Measurements from ENCODE around the gene ATRNL1. TPM values are rescaled to one million over a fixed set of nuclear protein-coding genes. Genes with fewer than 3 reads are reported as not detected.
"Not testable (repeated sequence)": the region's sequence is repeated elsewhere in the genome, so short reads cannot be mapped to it uniquely, and the experiment has no call there.

ATRNL1 gene
- total RNA-seq, 1 donor from 2014 or later = 16.4 TPM

DNA sequence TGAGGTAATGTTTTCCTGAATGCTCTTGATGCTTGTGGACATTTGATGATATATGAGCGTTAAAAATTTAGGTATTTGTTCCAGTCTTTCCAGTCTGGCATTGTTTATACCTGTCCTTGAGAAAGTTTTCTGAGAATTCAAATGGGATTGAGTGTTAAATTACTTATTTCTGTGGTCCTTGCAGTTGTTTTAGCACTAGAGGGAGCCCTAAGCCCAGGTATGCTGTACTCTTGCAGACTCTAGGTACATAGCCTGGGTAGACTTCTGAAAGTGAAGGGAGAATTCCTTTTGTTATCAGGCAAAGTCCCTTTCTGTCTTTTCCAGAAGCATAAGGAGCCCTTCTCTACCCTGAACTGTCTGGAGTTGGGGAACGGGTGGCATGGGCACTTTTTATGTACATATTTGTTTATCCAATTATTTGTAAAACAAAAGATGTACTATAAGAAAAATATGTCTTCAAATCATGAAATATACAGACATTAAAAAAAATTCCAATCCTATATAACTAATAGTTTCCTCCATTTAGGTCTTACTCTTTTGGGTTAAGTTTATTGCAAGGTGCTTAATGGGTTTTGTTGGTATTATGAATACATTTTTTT lies 262.1 kb downstream of the ATRNL1 start:
- H2AFZ ChIP-seq (replicated peaks) = no peak overlapping the region
- no peak for TF ChIP-seq EZH2 (IDR thresholded peaks at IDR 0.05)
- TF ChIP-seq, protein P1, sequence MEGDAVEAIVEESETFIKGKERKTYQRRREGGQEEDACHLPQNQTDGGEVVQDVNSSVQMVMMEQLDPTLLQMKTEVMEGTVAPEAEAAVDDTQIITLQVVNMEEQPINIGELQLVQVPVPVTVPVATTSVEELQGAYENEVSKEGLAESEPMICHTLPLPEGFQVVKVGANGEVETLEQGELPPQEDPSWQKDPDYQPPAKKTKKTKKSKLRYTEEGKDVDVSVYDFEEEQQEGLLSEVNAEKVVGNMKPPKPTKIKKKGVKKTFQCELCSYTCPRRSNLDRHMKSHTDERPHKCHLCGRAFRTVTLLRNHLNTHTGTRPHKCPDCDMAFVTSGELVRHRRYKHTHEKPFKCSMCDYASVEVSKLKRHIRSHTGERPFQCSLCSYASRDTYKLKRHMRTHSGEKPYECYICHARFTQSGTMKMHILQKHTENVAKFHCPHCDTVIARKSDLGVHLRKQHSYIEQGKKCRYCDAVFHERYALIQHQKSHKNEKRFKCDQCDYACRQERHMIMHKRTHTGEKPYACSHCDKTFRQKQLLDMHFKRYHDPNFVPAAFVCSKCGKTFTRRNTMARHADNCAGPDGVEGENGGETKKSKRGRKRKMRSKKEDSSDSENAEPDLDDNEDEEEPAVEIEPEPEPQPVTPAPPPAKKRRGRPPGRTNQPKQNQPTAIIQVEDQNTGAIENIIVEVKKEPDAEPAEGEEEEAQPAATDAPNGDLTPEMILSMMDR (IDR thresholded peaks at IDR 0.05) = peak; percentile 91
- no peaks in the 10 kb centered on the region for H3K9me3 Mint-ChIP-seq
- no peaks in the 10 kb centered on the region for H3F3A ChIP-seq (ENCODE audit: low read depth)
- no peaks in the 10 kb centered on the region for H3K27me3 ChIP-seq
- no peaks in the 10 kb centered on the region for H3K36me3 ChIP-seq
- H3K79me2 ChIP-seq (ENCODE audit: low read depth) = no peaks in the 10 kb centered on the region
- H3K4me2 ChIP-seq = no peak overlapping the region
- H3K4me3 ChIP-seq = no peak overlapping the region
- DNase-seq (ENCODE audit: low spot score) = peak; percentile 85
- no peak overlapping the region for H3K4me3 Mint-ChIP-seq
- no peak overlapping the region for H3K27ac Mint-ChIP-seq
- no peaks in the 10 kb centered on the region for H3K4me1 Mint-ChIP-seq
- no peaks in the 10 kb centered on the region for H4K20me1 ChIP-seq (ENCODE audit: low read depth)
- H3K27me3 Mint-ChIP-seq (ENCODE audit: insufficient read depth, low read depth) = no peaks in the 10 kb centered on the region
- H3K36me3 Mint-ChIP-seq = no peaks in the 10 kb centered on the region
- no peak overlapping the region for H3K9ac ChIP-seq
- no peak overlapping the region for H3K27ac ChIP-seq
- H3K9me3 ChIP-seq (ENCODE audit: low read depth) = no peaks in the 10 kb centered on the region
- H3K4me1 ChIP-seq = no peaks in the 10 kb centered on the region

DNA sequence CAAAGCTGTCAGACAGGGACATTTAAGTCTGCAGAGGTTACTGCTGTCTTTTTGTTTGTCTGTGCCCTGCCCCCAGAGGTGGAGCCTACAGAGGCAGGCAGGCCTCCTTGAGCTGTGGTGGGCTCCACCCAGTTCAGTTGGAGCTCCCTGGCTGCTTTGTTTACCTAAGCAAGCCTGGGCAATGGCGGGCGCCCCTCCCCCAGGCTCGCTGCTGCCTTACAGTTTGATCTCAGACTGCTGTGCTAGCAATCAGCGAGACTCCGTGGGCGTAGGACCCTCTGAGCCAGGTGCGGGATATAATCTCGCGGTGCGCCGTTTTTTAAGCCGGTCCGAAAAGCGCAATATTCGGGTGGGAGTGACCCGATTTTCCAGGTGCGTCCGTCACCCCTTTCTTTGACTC lies 274.8 kb downstream of the ATRNL1 start:
- not testable (repeated sequence) for H3K9ac ChIP-seq; H4K20me1 ChIP-seq (ENCODE audit: low read depth); H3K4me3 ChIP-seq; H3K27ac ChIP-seq; H3K36me3 ChIP-seq; H3K4me2 ChIP-seq; DNase-seq (ENCODE audit: low spot score); H3K4me1 Mint-ChIP-seq; H3K27me3 ChIP-seq; H3K4me3 Mint-ChIP-seq; H3K4me1 ChIP-seq; H3K27ac Mint-ChIP-seq; H2AFZ ChIP-seq (replicated peaks); H3K79me2 ChIP-seq (ENCODE audit: low read depth); H3F3A ChIP-seq (ENCODE audit: low read depth); H3K9me3 ChIP-seq (ENCODE audit: low read depth); H3K27me3 Mint-ChIP-seq (ENCODE audit: insufficient read depth, low read depth)
- peaks cover 11% of the 10 kb centered on the region for H3K36me3 Mint-ChIP-seq
- peaks cover 31% of the 10 kb centered on the region for H3K9me3 Mint-ChIP-seq

DNA sequence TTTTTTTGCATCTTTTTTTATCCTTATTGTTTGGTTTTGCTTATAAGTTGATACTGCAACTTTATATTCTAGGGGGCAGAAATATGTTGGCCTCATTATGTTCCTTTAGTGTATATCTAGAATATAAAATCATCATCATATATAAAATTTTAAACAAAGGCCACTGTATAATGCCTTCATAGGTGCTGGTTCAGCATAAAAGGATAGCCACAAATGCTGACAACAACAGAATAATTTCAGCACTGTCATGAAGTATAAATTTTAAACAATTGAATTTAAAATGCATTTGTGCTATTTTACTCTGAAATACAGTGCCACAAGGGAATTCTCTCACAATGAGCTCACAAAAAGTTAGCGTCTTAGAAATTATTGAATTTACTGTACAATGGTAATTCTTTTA lies 285.9 kb downstream of the ATRNL1 start:
- no peaks in the 10 kb centered on the region for H4K20me1 ChIP-seq (ENCODE audit: low read depth)
- H3K36me3 Mint-ChIP-seq = no peaks in the 10 kb centered on the region
- DNase-seq (ENCODE audit: low spot score) = no peak
- H3K27ac ChIP-seq = no peak overlapping the region
- no peak overlapping the region for H3K27ac Mint-ChIP-seq
- no peak overlapping the region for H2AFZ ChIP-seq (replicated peaks)
- H3K4me3 Mint-ChIP-seq = no peak overlapping the region
- H3K36me3 ChIP-seq = no peaks in the 10 kb centered on the region
- H3K79me2 ChIP-seq (ENCODE audit: low read depth) = no peaks in the 10 kb centered on the region
- no peaks in the 10 kb centered on the region for H3K9me3 Mint-ChIP-seq
- H3K4me1 ChIP-seq = no peaks in the 10 kb centered on the region
- H3K4me3 ChIP-seq = no peak overlapping the region
- H3K27me3 Mint-ChIP-seq (ENCODE audit: insufficient read depth, low read depth) = no peaks in the 10 kb centered on the region
- no peaks in the 10 kb centered on the region for H3K27me3 ChIP-seq
- H3K9ac ChIP-seq = no peak overlapping the region
- H3F3A ChIP-seq (ENCODE audit: low read depth) = no peaks in the 10 kb centered on the region
- H3K4me1 Mint-ChIP-seq = no peaks in the 10 kb centered on the region
- H3K4me2 ChIP-seq = no peak overlapping the region
- no peak for TF ChIP-seq EZH2phosphoT487 (IDR thresholded peaks at IDR 0.05)
- TF ChIP-seq EZH2 (IDR thresholded peaks at IDR 0.05) = no peak
- TF ChIP-seq, protein P1 (IDR thresholded peaks at IDR 0.05) = no peak
- H3K9me3 ChIP-seq (ENCODE audit: low read depth) = no peaks in the 10 kb centered on the region

DNA sequence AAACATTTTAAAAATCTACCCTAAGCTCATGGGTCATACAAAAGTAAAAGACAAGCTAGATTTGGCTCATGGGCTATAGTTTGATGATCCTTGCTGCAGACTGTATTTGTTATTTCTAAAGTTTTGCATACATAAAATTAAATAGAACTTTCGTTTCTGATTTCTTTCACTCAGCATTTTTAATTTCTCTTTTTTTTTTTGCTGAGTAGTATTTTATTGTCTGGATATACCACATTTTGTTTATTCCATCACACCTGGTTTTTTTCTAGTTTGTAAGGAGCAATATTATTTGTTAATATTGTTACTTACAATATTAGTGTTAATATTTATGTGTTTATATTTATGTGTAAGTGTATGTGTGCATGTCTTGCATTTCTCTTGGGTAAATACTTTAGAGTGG lies 291.5 kb downstream of the ATRNL1 start:
- Histone ChIP-seq H2AFZ (replicated peaks) (no peak overlapping the region), H3K4me3 (no peak overlapping the region), H3K36me3 (no peaks in the 10 kb centered on the region), H3K9me3 (ENCODE audit: low read depth) (no peaks in the 10 kb centered on the region), H3F3A (ENCODE audit: low read depth) (no peaks in the 10 kb centered on the region), H3K79me2 (ENCODE audit: low read depth) (no peaks in the 10 kb centered on the region), H4K20me1 (ENCODE audit: low read depth) (no peaks in the 10 kb centered on the region), H3K27me3 (no peaks in the 10 kb centered on the region), H3K4me2 (no peak overlapping the region), H3K9ac (no peak overlapping the region), H3K27ac (no peak overlapping the region), H3K4me1 (no peaks in the 10 kb centered on the region)
- Mint-ChIP-seq H3K27ac (no peak overlapping the region), H3K4me3 (no peak overlapping the region), H3K36me3 (no peaks in the 10 kb centered on the region), H3K4me1 (no peaks in the 10 kb centered on the region), H3K9me3 (peaks cover 2% of the 10 kb centered on the region), H3K27me3 (ENCODE audit: insufficient read depth, low read depth) (no peaks in the 10 kb centered on the region)
- TF ChIP-seq EZH2phosphoT487 (IDR thresholded peaks at IDR 0.05) = no peak
- TF ChIP-seq EZH2 (IDR thresholded peaks at IDR 0.05) = no peak
- TF ChIP-seq, protein P1 (IDR thresholded peaks at IDR 0.05) = no peak
- DNase-seq (ENCODE audit: low spot score) = no peak
